RCC 7860 (cell line): ENCODE results near the gene SPNS3.
A peak's percentile ranks its signal among the peaks of the same experiment; 100 is the strongest.

Source experiments
- DNase-seq: peaks from one replicate; pipeline ENCODE4 v3.0.0-alpha.2; 2015; ENCODE audit warnings: low spot score
- FAIRE-seq: peaks from 2 replicates; lab custom pipeline; 2012; peaks lifted over from hg19 to GRCh38; lab: Jason Lieb, UNC

The SPNS3 gene

GRCh38 chr17:4485676-4486646, 52.2 kb downstream of the SPNS3 start:
- FAIRE-seq (no peak), DNase-seq (no peak)

GRCh38 chr17:4487296-4487695, 53.6 kb downstream of the SPNS3 start:
- FAIRE-seq, result no peak
- no peak for DNase-seq

GRCh38 chr17:4487820-4488716, 54.3 kb downstream of the SPNS3 start:
- no peak for DNase-seq
- FAIRE-seq, result no peak

GRCh38 chr17:4488989-4489595, 55.4 kb downstream of the SPNS3 start:
- no peak for FAIRE-seq
- no peak for DNase-seq

- FAIRE-seq, result no peak
Observed at GRCh38 chr17:4490109-4490591, 56.4 kb downstream of the SPNS3 start.

GRCh38 chr17:4490637-4491061, 56.9 kb downstream of the SPNS3 start:
- no peak for FAIRE-seq
- no peak for DNase-seq

More at GRCh38 chr17:4490109-4490591, 56.4 kb downstream of the SPNS3 start:
- DNase-seq, result no peak

- FAIRE-seq (no peak), DNase-seq (no peak)
Observed at GRCh38 chr17:4492721-4493561, 59.2 kb downstream of the SPNS3 start.

- DNase-seq (peak; percentile 93), FAIRE-seq (peak; percentile 94)
Observed at GRCh38 chr17:4497101-4497824, 63.5 kb downstream of the SPNS3 start.

GRCh38 chr17:4498461-4499397, 65.0 kb downstream of the SPNS3 start, which contains the start of gene SPNS2:
Gene SPNS2 (plus strand): TSS chr17:4498881. CDS start chr17:4499048, 167 bp downstream.
- DNase-seq (peak; percentile 16), FAIRE-seq (no peak)

- DNase-seq, result no peak
- no peak for FAIRE-seq
Observed at GRCh38 chr17:4499431-4500190, 65.9 kb downstream of the SPNS3 start.

GRCh38 chr17:4500191-4500571, 66.4 kb downstream of the SPNS3 start:
- DNase-seq (no peak), FAIRE-seq (no peak)

- no peak for DNase-seq
- FAIRE-seq, result no peak
Observed at GRCh38 chr17:4501295-4501949, 67.7 kb downstream of the SPNS3 start.

GRCh38 chr17:4502466-4503154, 68.9 kb downstream of the SPNS3 start:
- DNase-seq (no peak), FAIRE-seq (no peak)

- FAIRE-seq, result no peak
- no peak for DNase-seq
Observed at GRCh38 chr17:4503283-4504025, 69.7 kb downstream of the SPNS3 start.

GRCh38 chr17:4504188-4504587, 70.4 kb downstream of the SPNS3 start:
- no peak for FAIRE-seq
- DNase-seq, result no peak

- DNase-seq (no peak), FAIRE-seq (no peak)
Observed at GRCh38 chr17:4505187-4505586, 71.4 kb downstream of the SPNS3 start.
